Muscle layer of colon (tissue), 2 donors: ENCODE data around the gene SLC22A17.

Experiments
- H3K27ac ChIP-seq: one replicate; pipeline ENCODE4 v1.7.0; 2013; ENCODE audit warnings: low read depth, mild to moderate bottlenecking, low read length, moderate library complexity
- H3K27me3 ChIP-seq, 2 donors: one replicate each; pipeline ENCODE4 v1.7.0; 2013; ENCODE audit warnings: low read length in 2 of 2, mild to moderate bottlenecking in 2 of 2; ENCODE audit not compliant: insufficient read depth in 2 of 2, control insufficient read depth in 1 of 2
- H3K36me3 ChIP-seq: one replicate; pipeline ENCODE4 v1.7.0; 2013; ENCODE audit warnings: mild to moderate bottlenecking, low read length; ENCODE audit not compliant: insufficient read depth
- H3K4me1 ChIP-seq: one replicate; pipeline ENCODE4 v1.7.0; 2013; ENCODE audit warnings: mild to moderate bottlenecking, low read length; ENCODE audit not compliant: insufficient read depth
- H3K4me3 ChIP-seq, 2 donors: one replicate each; pipeline ENCODE4 v1.7.0; 2013; ENCODE audit warnings: low read length in 2 of 2, low read depth in 1 of 2, mild to moderate bottlenecking in 1 of 2, moderate library complexity in 1 of 2
- H3K9ac ChIP-seq: one replicate; pipeline ENCODE4 v1.7.0; 2013; ENCODE audit warnings: low read length
- H3K9me3 ChIP-seq: one replicate; pipeline ENCODE4 v1.7.0; 2013; ENCODE audit warnings: mild to moderate bottlenecking, low read length
- donor health status: abdominal sarcoma.
- donor health status: Adenocarcinoma of cecum.

SLC22A17 gene

GRCh38 chr14:23370221-23370620 lies 17.5 kb upstream of the SLC22A17 start:
- H3K9ac ChIP-seq, result no peak overlapping the region
- no peaks in the 10 kb centered on the region for H3K36me3 ChIP-seq
- peaks cover 0 to 4% of the 10 kb centered on the region in 2 donors for H3K27me3 ChIP-seq
- H3K4me1 ChIP-seq, result peaks cover 6% of the 10 kb centered on the region
- H3K4me3 ChIP-seq, result no peak overlapping the region
- no peak overlapping the region for H3K27ac ChIP-seq
- H3K9me3 ChIP-seq, result no peaks in the 10 kb centered on the region

- Histone ChIP-seq H3K27me3 (peaks cover 0 to 4% of the 10 kb centered on the region in 2 donors), H3K9ac (peak overlapping the region; percentile 85)
Measured at GRCh38 chr14:23366426-23366921, 13.8 kb upstream of the SLC22A17 start.

GRCh38 chr14:23365732-23366425 lies 13.2 kb upstream of the SLC22A17 start:
- Histone ChIP-seq H3K4me1 (peaks cover 36% of the 10 kb centered on the region), H3K9ac (peak overlapping the region; percentile 63)

More at GRCh38 chr14:23366426-23366921, 13.8 kb upstream of the SLC22A17 start:
- Histone ChIP-seq H3K4me3 (peak overlapping the region; percentile 43 to 64), H3K27ac (peak overlapping the region; percentile 98), H3K9me3 (no peaks in the 10 kb centered on the region), H3K36me3 (no peaks in the 10 kb centered on the region), H3K4me1 (peaks cover 32% of the 10 kb centered on the region)

GRCh38 chr14:23365036-23365731 lies 12.5 kb upstream of the SLC22A17 start, which contains the start of gene EFS:
Gene EFS, minus strand, starts transcription at chr14:23365172. Its CDS starts 147 bp downstream, at chr14:23365025.
- Histone ChIP-seq H3K9me3 (no peaks in the 10 kb centered on the region), H3K27me3 (peaks cover 0 to 4% of the 10 kb centered on the region in 2 donors), H3K27ac (peak within 1 kb of the TSS; percentile 98), H3K4me3 (peak within 1 kb of the TSS; percentile 68 to 71), H3K36me3 (peaks cover 4% of the 10 kb centered on the region), H3K9ac (peak within 1 kb of the TSS; percentile 82), H3K4me1 (peaks cover 41% of the 10 kb centered on the region)

More at GRCh38 chr14:23365732-23366425, 13.2 kb upstream of the SLC22A17 start:
- H3K27ac ChIP-seq, result peak overlapping the region; percentile 98
- H3K4me3 ChIP-seq, result peak overlapping the region; percentile 64 to 71
- H3K27me3 ChIP-seq, result peaks cover 0 to 4% of the 10 kb centered on the region in 2 donors
- H3K9me3 ChIP-seq, result no peaks in the 10 kb centered on the region
- no peaks in the 10 kb centered on the region for H3K36me3 ChIP-seq

GRCh38 chr14:23364164-23365035 lies 11.7 kb upstream of the SLC22A17 start:
- Histone ChIP-seq H3K4me1 (peaks cover 41% of the 10 kb centered on the region), H3K9me3 (no peaks in the 10 kb centered on the region), H3K27ac (peak overlapping the region; percentile 98), H3K4me3 (peak overlapping the region; percentile 68 to 71), H3K9ac (peak overlapping the region; percentile 82), H3K36me3 (peaks cover 11% of the 10 kb centered on the region), H3K27me3 (peaks cover 0 to 4% of the 10 kb centered on the region in 2 donors)

GRCh38 chr14:23362200-23362599 lies 9.5 kb upstream of the SLC22A17 start:
- Histone ChIP-seq H3K9ac (no peak overlapping the region), H3K27me3 (peaks cover 0 to 4% of the 10 kb centered on the region in 2 donors), H3K4me3 (no peak overlapping the region), H3K4me1 (peaks cover 41% of the 10 kb centered on the region), H3K27ac (no peak overlapping the region), H3K36me3 (peaks cover 11% of the 10 kb centered on the region), H3K9me3 (no peaks in the 10 kb centered on the region)

- Histone ChIP-seq H3K27ac (no peak overlapping the region), H3K27me3 (peaks cover 0 to 4% of the 10 kb centered on the region in 2 donors), H3K4me1 (peaks cover 37% of the 10 kb centered on the region), H3K9ac (no peak overlapping the region), H3K9me3 (no peaks in the 10 kb centered on the region), H3K36me3 (peaks cover 11% of the 10 kb centered on the region), H3K4me3 (no peak overlapping the region)
Measured at GRCh38 chr14:23361763-23362162, 9.1 kb upstream of the SLC22A17 start.

- H3K9me3 ChIP-seq, result no peaks in the 10 kb centered on the region
- no peak overlapping the region for H3K27ac ChIP-seq
- no peak overlapping the region for H3K9ac ChIP-seq
- H3K27me3 ChIP-seq, result peaks cover 0 to 4% of the 10 kb centered on the region in 2 donors
- peaks cover 35% of the 10 kb centered on the region for H3K4me1 ChIP-seq
- H3K36me3 ChIP-seq, result peaks cover 13% of the 10 kb centered on the region
- H3K4me3 ChIP-seq, result no peak overlapping the region
Measured at GRCh38 chr14:23361320-23361719, 8.6 kb upstream of the SLC22A17 start.

GRCh38 chr14:23360496-23360895 lies 7.8 kb upstream of the SLC22A17 start:
- Histone ChIP-seq H3K9me3 (no peaks in the 10 kb centered on the region), H3K4me1 (peaks cover 35% of the 10 kb centered on the region), H3K27me3 (no peaks in the 10 kb centered on the region), H3K4me3 (no peak overlapping the region), H3K9ac (no peak overlapping the region), H3K36me3 (peaks cover 17% of the 10 kb centered on the region), H3K27ac (peak overlapping the region; percentile 23)

GRCh38 chr14:23359722-23360447 lies 7.2 kb upstream of the SLC22A17 start:
- peaks cover 17% of the 10 kb centered on the region for H3K36me3 ChIP-seq
- no peaks in the 10 kb centered on the region for H3K27me3 ChIP-seq
- H3K9me3 ChIP-seq, result no peaks in the 10 kb centered on the region
- no peak overlapping the region for H3K4me3 ChIP-seq
- no peak overlapping the region for H3K9ac ChIP-seq
- H3K4me1 ChIP-seq, result peaks cover 35% of the 10 kb centered on the region
- no peak overlapping the region for H3K27ac ChIP-seq
